T-helper 1 cell treated with Interleukin-12 subunit alpha and Interleukin-12 subunit beta and Interleukin-4 antibody, amounts not matched to agents 30 ng/mL and 1 ng/mL, for 36 hours (primary cell): ENCODE data around the gene QSOX2. TPM values are rescaled to one million over a fixed set of nuclear protein-coding genes. Genes with fewer than 3 reads are reported as not detected.
"Not testable (repeated sequence)": the region's sequence is repeated elsewhere in the genome, so short reads cannot be mapped to it uniquely, and the experiment has no call there.

ENCODE experiments used
- intact Hi-C: fragments of 100-400 bp; cut with micrococcal nuclease; formaldehyde crosslinking; loops from one replicate; pipeline ENCODE4 v1.15.1; 2024
- total RNA-seq: library from RNA; stranded (reverse); gene quantifications from 2 replicates; pipeline ENCODE4 v1.2.3, GENCODE V29; 2022

The QSOX2 gene
- total RNA-seq, 1 donor from 2014 or later = 16.0 TPM

DNA sequence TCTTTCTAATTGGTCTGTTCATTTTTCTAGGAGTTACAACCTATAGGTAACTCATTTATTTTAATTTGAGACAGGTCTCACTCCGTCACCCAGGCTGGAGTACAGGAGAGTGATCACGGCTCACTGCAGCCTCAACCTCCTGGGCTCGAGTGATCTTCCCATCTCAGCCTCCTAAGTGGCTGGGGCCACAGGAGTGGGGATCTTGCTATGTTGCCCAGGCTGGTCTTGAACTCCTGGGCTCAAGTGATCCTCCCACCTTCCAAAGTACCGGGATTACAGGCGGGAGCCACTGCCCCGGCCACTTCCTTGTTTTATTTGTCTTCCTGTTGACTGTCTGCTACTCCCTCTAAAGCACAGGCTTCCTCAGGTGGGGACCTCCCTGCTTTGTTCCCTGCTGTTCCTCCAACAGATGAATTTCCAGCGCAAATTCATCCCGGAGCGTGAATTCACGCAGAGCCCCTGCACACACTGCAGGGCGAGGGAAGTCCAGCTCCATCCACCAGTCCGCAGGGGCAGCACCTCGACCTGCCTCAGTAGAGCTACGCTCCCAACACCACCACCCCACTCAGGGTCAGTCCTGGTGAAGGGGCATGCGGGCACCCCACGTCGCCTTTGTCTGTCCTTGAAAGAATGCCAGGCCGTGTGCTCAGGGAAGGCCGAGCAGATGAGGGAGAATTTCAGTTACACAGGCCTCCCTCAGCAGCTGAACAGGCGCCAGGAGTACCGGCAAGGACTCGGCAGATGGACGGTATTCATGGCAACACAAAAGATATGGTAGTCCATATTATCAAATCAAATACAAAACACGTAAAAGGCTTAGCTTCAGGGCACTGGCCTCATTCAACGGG lies 6.3 kb downstream of the QSOX2 start:
- intact Hi-C loops = no loop called here

DNA sequence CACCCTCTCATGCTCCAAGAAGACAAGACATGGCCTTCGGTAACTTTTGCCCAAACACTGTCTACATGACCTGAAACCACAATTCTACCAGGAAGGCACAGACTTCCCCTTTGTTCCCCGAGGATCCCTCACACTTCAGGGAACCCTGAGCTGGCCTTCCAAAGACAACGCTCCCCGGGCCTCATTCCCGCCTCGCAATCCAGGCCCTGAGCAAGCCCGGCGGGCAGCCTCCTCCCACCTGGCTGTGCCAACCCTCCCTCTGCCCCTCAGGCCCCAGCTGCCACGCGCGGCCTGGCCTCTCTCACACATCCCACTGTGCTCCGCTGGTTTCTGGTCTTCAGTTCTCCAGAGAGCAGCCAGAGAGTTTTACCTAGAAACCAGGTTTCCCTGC lies 7.3 kb downstream of the QSOX2 start:
- intact Hi-C loops = no loop called here

DNA sequence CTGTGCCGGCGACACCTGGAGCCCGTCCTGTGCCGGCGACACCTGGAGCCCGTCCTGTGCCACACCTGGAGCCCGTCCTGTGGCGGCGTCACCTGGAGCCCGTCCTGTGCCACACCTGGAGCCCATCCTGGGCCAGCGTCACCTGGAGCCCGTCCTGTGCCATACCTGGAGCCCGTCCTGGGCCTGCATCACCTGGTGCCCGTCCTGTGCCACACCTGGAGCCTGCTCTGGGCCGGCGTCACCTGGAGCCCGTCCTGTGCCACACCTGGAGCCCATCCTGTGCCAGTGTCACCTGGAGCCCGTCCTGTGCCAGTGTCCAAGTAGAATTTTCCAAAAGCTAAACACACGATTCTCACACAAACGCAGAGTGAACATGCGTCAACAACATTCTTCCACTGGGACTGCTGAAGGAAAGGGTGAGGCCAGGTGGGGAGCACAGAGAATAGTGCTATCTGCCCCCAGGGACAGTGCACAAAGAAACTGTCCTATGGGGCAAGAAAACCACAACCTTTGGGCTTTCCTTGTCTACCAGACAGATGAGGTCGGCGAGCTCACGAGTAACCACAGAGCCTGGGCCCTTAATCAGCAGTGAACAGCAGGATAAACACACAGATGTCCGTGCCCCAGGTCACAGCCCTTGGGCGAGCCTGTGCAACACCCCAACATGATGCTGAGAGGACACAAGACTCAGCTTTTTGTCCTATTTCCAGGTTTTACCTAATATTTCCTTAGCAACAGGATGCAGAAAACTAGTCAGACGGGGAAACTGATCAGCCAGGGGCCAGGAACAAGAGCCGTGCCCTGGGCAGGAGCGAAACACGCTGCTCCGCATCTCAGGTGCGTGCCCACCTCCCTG lies 7.9 kb downstream of the QSOX2 start:
- intact Hi-C loops = no loop called here

DNA sequence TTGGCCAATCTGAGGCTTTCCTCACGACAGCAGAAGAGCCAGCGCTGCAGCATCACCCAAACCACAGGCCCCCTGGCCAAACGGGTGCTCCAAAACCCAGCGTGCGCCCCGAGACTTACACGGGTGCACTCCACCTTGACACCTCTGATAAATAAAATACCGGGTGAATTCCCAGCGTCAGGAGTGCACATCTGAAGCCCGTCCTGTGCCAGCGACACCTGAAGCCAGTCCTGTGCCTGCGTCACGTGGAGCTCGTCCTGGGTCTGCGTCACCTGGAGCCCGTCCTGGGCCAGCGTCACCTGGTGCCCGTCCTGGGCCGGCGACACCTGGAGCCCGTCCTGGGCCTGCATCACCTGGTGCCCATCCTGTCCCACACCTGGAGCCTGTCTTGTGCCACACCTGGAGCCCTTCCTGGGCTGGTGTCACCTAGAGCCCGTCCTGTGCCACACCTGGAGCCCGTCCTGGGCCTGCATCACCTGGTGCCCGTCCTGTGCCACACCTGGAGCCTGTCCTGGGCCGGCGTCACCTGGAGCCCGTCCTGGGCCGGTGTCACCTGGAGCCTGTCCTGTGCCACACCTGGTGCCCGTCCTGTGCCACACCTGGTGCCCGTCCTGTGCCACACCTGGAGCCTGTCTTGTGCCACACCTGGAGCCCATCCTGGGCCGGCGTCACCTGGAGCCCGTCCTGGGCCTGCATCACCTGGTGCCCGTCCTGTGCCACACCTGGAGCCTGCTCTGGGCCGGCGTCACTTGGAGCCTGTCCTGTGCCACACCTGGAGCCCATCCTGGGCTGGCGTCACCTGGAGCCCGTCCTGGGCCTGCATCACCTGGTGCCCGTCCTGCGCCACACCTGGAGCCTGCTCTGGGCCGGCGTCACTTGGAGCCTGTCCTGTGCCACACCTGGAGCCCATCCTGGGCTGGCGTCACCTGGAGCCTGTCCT lies 8.9 kb downstream of the QSOX2 start:
- intact Hi-C loops = not testable (repeated sequence)

DNA sequence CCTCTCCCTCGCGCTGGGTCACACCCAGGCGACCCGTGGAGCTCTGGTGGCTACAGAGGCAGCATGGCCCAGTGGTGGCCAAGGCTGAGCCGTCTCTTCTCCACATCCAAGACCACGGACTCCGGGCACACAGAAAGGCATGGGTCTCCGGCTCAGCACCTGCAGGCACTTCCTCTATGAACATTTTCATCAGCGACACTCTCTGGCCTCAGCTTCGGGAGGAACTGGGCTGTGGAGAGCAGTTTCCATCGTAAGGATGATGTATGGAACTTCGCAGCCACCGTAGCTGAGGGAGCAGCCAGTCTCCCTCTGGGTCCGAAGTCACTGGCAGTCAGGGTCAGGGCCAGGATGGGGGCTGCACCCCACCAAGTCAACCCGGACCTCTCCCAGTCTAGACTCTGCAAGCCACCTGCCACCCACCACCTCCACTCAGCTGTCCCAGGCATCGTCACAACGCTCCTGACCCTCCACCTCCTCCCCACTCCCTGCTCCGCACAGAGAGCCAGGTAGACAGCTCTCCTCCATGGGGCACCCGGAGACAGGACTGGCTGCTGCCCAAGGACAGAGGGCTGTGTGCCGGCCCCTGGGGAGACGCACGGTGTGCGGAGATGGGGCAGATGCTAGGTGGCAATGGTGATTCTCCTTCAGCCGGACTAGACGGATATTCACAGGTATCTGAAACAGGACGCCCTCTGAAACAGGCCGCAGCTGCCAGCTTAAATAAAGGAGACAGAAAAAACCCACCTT lies 9.7 kb downstream of the QSOX2 start:
- intact Hi-C loops = no loop called here

DNA sequence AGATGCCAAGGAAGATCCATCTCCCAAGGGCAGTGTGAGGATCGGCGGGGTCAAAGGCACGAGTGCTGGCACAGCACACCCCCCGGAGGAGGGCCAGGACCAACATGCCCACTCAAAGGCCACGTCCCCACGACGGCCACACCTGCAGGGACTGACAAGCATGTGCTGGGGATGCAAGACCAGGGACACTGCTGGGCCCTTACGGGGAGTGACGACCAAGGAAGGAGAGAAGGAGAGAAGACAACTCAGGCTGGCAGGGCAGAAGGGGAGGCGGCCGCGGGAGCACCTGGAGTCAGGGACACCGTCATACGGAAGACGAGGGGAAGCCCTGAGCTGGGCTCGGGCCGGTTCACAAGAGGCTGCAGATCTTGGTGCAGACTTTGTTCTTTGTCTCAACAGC lies 10.4 kb downstream of the QSOX2 start:
- intact Hi-C loops = no loop called here

DNA sequence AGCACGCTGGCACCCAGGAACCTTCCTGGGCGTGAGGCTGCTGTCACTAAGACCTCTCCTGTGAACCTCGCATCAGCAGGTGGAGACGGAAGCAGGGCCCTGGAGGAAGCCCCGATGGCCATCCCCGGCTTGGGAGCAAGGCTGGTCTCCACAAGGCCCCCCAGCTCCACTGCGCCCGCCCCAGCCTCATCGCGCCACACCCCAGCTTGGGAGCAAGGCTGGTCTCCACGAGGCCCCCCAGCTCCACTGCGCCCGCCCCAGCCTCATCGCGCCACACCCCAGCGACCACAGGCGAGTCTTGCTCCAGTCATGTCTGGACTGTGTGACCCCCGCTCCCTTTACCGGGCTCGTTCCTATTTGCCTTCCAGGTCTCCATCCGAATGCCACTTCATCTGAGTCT lies 11.0 kb downstream of the QSOX2 start:
- intact Hi-C loops = loop anchor here (5.0 kb wide), 1 partner anchor 62 kb away; no protein-coding TSS in a partner anchor

DNA sequence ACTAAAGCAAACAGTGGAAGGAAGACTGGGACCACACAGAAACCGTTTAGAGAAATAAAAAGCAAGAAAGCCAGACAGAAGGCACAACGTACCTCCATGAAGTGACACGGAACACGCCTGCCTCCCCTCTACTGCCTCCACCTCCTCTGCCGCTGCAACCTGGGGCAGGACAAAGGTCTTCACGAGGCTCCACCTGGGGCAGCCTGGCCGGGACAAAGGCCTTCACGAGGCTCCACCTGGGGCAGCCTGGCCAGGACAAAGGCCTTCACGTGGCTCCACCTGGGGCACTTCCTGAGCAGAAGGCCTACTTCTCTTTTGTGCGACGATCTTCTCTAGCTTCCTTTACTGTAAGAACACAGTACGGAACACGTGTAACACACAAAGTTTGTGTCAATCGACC lies 11.7 kb downstream of the QSOX2 start:
- intact Hi-C loops = loop anchor here (5.0 kb wide), 1 partner anchor 62 kb away; no protein-coding TSS in a partner anchor

DNA sequence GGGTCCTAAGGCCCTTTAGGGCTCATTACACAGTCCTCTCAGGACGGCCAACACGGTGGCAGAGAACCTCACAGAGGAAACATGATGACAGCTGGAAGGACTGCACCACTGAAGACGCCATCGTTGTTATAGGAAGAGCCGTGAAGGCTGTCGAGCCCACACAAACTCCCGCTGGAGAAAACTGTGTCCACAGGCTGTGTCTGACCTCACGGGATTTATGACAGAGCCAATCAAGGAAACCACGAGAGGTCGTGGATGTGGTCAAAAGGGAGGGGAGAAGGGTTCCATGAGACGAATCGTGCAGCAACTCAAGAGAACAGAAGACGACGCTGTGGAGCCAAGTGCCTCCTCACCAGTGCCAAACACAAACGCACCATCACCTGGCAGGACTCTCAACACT lies 12.2 kb downstream of the QSOX2 start:
- intact Hi-C loops = loop anchor here (5.0 kb wide), 1 partner anchor 61 kb away; no protein-coding TSS in a partner anchor

DNA sequence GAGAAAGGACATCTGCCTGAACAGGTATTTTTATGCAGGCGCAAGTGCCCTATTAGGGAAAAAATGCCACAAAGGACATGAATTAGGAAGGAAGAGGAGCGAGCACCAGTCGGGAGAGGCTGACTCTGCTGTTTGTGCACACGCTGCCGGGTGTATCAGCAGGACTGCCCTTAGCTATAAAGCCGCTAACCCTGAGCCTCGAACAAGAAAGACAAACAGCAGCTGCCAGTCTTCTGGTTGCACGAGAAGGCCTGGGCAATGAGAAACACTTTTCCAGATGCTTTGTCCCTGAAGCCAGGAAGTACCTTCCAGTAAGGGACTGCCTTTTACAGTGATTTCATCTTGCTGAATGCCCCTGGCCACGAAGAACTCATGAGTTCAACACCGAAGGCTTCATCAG lies 12.6 kb downstream of the QSOX2 start:
- intact Hi-C loops = loop anchor here (1.0 to 5.0 kb wide), 3 partner anchors 12 to 61 kb away; partner anchors contain the start of gene QSOX2

DNA sequence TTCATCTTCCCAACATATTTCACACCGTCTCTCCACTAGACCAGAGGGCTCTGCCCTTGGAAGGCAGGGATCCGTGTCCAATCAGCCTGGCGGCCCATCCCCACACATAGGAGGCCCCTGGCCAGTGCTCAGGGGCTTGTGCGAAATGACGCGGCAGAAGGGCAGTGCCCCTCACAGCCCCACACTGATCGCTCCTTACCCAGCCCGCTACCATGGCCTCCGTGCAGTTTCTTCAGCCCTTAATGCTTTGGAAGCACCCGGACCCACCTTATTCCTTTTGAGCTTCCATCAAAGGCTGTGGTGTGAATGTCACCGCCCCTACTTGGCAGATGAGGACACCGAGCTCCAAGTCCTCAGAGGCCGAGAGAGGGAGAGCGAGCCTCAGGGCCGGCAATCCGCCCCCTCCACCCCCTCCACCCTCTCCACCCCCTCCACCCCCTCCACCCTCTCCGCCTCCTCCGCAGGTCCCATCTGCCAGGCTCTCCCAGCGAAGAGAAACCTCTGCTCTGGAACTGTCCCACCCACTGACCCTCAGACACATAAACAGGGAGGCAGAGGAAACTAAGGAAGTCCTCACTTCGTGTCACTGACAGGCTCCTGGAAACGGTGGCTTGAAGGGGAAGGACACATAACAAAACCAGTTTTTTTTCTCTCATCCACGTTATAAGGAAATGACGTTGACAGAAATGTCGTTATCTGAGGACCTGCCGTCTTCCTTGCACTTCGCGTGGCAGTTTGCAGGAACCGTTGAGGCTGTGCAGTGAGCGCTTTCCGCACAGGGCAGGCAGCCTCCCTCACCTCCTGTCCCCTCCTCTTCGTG lies 13.9 kb downstream of the QSOX2 start:
- intact Hi-C loops = loop anchor here (1.0 to 5.0 kb wide), 3 partner anchors 14 to 59 kb away; partner anchors contain the start of gene QSOX2

DNA sequence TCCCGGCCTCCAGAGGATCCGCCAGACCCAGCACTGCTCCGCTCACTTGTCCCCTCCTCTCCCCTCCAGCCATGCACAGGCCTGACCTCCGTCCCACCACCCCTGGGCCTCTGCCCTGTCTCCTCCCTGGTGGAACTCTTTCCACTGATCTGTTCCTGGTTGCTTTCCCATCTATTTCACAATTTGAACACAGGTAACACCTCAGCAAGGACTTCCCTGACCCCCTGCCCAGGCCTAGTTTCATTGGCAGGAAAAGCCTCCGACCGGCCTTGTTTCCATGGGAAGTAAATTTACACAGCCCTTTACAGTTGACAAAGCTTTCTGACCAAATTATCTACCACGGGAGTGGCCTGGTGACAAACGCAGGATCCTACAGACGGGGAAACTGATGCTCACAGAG lies 14.8 kb downstream of the QSOX2 start:
- intact Hi-C loops = loop anchor here (5.0 kb wide), 1 partner anchor 58 kb away; no protein-coding TSS in a partner anchor

DNA sequence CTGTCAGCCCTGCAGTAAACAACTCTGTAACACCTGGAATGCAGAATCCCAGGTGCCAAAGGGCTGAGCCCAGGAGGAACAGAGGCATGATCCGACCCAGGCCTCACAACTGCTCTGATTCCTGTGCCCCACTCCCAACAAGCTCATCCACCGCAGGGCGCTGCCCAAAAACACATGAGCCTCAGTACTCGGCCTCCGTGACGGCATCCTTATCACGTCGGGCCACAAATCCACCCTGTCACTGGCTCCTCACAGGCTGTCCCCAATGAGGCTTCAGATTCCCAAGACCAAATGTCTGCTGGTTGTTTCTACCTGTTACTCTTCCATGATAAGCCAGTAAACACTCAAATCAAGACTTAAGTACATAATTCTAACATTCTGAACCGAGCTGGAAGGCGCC lies 15.2 kb downstream of the QSOX2 start:
- intact Hi-C loops = loop anchor here (5.0 kb wide), 1 partner anchor 58 kb away; no protein-coding TSS in a partner anchor

DNA sequence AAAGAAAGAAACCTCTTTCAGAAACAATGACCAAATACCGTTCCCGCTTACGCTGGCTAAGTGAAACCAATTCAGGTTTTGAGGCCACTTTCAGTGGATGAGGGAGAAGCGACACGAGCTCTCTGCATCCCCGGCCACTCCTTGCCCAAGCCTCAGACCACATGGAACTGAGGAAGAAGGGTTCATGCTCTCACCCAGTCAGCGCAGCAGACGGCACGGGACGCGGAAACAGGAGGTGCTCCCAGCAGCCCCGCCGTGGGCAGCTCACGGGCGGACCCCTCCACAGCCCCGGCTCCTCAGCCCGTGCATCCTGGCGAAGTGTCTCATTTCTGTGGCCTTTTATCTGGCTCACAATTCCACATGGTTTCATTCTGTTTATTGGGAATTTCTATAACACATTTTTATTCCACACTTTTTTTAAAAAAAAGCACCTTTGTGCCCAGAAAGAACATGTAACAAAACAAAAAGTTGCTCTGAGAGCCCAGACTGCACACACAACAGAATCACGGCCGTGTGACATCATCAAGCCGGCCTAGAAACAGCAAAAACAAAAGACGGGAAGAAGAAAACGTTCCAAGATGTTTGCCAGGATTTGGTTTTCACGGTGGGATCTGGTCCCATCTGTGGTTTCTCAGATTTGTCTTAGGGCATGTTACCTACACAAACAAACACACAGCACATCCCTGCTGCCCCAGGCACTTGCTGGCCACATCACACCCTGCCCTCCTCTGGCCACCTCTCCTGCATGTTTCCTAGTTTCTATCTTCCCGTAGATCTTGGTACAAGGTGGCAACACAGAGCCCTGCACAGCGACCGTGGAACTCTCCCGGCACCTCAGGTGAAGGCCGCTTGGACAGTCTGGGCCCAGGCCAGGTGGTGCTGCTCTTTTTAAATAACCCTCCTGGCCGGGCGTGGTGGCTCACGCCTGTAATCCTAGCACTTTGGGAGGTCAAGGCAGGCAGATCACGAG lies 16.2 kb downstream of the QSOX2 start:
- intact Hi-C loops = loop anchor here (5.0 kb wide), 1 partner anchor 57 kb away; no protein-coding TSS in a partner anchor

DNA sequence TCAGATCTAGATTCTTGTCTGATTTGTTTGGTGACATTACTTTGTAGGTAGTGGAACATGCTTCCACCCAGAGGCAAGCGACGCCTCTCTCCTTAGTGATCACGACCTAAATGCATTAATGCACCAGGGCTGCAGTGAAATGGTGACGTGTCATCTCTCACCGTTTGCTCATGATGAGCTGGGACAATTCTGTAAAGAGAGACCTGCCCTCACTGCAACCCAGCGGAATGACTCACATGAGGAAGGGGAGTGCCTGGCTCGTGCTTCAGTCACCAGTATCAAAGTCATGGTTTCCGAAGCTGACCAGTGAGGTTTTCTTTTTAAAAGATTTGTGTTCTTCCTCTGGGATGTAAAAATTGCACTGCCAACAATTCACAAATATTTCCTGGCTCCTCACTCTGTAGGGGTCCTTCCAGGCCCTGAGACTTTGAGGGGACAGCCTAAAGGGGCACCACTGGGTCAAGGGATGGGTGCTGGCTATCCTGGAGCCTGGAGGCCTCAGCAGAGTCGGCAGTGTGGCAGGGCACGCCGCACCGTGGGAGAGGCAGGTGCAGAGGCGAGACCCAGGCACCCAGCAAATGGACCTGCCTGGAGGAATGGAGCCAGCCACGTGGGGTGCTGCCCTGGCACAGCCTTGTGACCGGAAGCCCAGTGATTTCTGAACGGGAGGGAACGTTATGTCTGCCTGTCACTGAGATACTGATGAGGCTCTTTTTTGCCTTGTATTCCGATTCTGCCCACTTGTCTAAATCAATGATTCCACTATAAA lies 17.3 kb downstream of the QSOX2 start:
- intact Hi-C loops = no loop called here

DNA sequence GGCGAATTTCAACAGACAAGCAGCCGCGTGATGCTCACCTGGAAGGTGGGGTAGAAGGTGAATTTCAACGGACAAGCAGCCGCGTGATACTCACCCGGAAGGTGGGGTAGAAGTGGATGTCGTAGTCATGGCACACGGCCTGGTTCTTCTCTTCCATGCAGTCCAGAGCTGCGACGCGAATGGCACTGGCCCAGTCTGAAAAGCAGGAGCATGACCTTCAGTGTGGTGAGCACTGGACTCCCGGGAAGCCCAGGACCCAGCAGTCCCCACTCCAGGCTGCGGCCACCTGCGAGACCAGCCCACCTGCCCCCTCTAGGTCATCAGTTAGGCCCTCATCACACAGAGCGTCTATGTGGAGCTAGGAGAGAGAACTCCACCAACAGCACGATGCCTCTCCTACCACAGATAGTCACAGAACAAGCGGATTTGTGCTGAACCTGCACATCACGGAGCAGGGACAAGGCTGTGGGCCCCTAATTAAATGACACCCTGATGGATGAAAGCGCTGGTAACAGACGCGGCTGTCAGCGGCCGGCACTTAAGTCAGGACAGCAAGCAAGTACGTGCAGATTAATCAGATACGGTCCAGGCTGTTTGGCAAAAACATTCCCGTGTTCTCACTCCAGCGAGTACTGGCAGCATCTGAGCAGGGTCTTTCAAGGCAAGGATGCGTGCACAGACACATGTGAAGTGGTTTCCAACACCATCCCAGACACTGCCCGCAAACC lies 18.8 kb downstream of the QSOX2 start:
- intact Hi-C loops = loop anchor here (1.0 to 2.0 kb wide), 2 partner anchors 18 to 40 kb away; partner anchors contain the start of gene QSOX2
